Germinal center (tissue), 1 donor: Measurements from ENCODE around the gene SLC7A9.
"Not testable (repeated sequence)": the region's sequence is repeated elsewhere in the genome, so short reads cannot be mapped to it uniquely, and the experiment has no call there.

Experiments
- DNase-seq: peaks from one replicate; pipeline ENCODE4 v3.0.0; 2012; ENCODE audit warnings: mixed read lengths, low spot score

Gene SLC7A9

GRCh38 chr19:32798201-32798600, 71.4 kb downstream of the SLC7A9 start:
- no peak for DNase-seq

- no peak for DNase-seq
Measured at GRCh38 chr19:32789429-32789828, 80.1 kb downstream of the SLC7A9 start.

GRCh38 chr19:32787895-32788294, 81.7 kb downstream of the SLC7A9 start:
- DNase-seq = not testable (repeated sequence)

- DNase-seq = not testable (repeated sequence)
Measured at GRCh38 chr19:32787161-32787813, 82.3 kb downstream of the SLC7A9 start.

DNA sequence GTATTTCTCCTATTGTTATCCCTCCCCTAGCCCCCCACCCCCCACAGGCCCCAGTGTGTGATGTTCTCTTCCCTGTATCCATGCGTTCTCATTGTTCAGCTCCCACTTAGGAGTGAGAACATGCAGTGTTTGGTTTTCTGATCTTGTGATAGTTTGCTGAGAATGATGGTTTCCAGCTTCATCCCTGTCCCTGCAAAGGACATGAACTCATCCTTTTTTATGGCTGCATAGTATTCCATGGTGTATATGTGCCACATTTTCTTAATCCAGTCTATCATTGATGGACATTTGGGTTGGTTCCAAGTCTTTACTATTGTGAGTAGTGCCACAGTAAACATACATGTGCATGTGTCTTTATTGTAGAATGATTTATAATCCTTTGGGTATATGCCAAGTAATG, 87.5 kb downstream of the SLC7A9 start:
- not testable (repeated sequence) for DNase-seq

GRCh38 chr19:32781280-32781679, 88.3 kb downstream of the SLC7A9 start:
- no peak for DNase-seq
